Central memory CD8-positive, alpha-beta T cell (primary cell): ENCODE data around the gene UBALD1.

ENCODE experiments used
- ATAC-seq: fragments of 150-1000 bp; cut with Tn5 transposase; replicated peaks from 2 replicates; pipeline ENCODE4 v1.10.0; 2022; ENCODE audit warnings: mild to moderate bottlenecking, moderate FRiP score, moderate number of reproducible peaks; ENCODE audit not compliant: poor library complexity, severe bottlenecking; ENCODE audit errors: extremely low read depth
- DNase-seq, 2 donors: peaks; one replicate each; pipeline ENCODE4 v3.0.0; 2021; ENCODE audit warnings: low spot score in 2 of 2
- H3K27ac Mint-ChIP-seq: one replicate; pipeline ENCODE4 v1.8.0; 2022; ENCODE audit warnings: low read depth, mild to moderate bottlenecking, moderate library complexity, mixed read lengths
- H3K27me3 Mint-ChIP-seq: one replicate; pipeline ENCODE4 v1.8.0; 2022; ENCODE audit warnings: mixed read lengths
- H3K36me3 Mint-ChIP-seq: one replicate; pipeline ENCODE4 v1.8.0; 2022; ENCODE audit warnings: mild to moderate bottlenecking, moderate library complexity, mixed read lengths; ENCODE audit not compliant: insufficient read depth
- H3K4me1 Mint-ChIP-seq: one replicate; pipeline ENCODE4 v1.8.0; 2022; ENCODE audit warnings: mixed read lengths
- H3K4me3 Mint-ChIP-seq: one replicate; pipeline ENCODE4 v1.8.0; 2022; ENCODE audit warnings: mild to moderate bottlenecking, moderate library complexity, mixed read lengths
- H3K9me3 Mint-ChIP-seq: one replicate; pipeline ENCODE4 v1.8.0; 2022; ENCODE audit warnings: mixed read lengths

Gene UBALD1

GRCh38 chr16:4609200-4610010 lies 5.3 kb downstream of the UBALD1 start:
- Mint-ChIP-seq H3K9me3 (no peaks in the 10 kb centered on the region), H3K36me3 (peaks cover 11% of the 10 kb centered on the region), H3K4me3 (no peak overlapping the region), H3K27ac (no peak overlapping the region), H3K27me3 (no peaks in the 10 kb centered on the region), H3K4me1 (no peaks in the 10 kb centered on the region)
- no peak for DNase-seq
- ATAC-seq, result no peak

- Mint-ChIP-seq H3K36me3 (peaks cover 11% of the 10 kb centered on the region), H3K27ac (no peak overlapping the region), H3K27me3 (no peaks in the 10 kb centered on the region), H3K4me3 (no peak overlapping the region), H3K9me3 (no peaks in the 10 kb centered on the region), H3K4me1 (no peaks in the 10 kb centered on the region)
- ATAC-seq, result no peak
- DNase-seq, result no peak
Observed at GRCh38 chr16:4608704-4608980, 6.0 kb downstream of the UBALD1 start.

GRCh38 chr16:4607841-4608703 lies 6.6 kb downstream of the UBALD1 start:
- ATAC-seq, result no peak
- H3K9me3 Mint-ChIP-seq, result no peaks in the 10 kb centered on the region
- H3K27ac Mint-ChIP-seq, result no peak overlapping the region
- no peaks in the 10 kb centered on the region for H3K4me1 Mint-ChIP-seq
- H3K27me3 Mint-ChIP-seq, result no peaks in the 10 kb centered on the region
- peaks cover 12% of the 10 kb centered on the region for H3K36me3 Mint-ChIP-seq
- no peak for DNase-seq
- no peak overlapping the region for H3K4me3 Mint-ChIP-seq

GRCh38 chr16:4606354-4606753 lies 8.3 kb downstream of the UBALD1 start:
- ATAC-seq, result no peak

GRCh38 chr16:4604401-4604800 lies 10.3 kb downstream of the UBALD1 start:
- no peak overlapping the region for H3K27ac Mint-ChIP-seq
- no peak overlapping the region for H3K4me3 Mint-ChIP-seq
- DNase-seq, result no peak
- ATAC-seq, result no peak
- peaks cover 11% of the 10 kb centered on the region for H3K36me3 Mint-ChIP-seq
- H3K9me3 Mint-ChIP-seq, result no peaks in the 10 kb centered on the region
- peaks cover 10% of the 10 kb centered on the region for H3K27me3 Mint-ChIP-seq
- no peaks in the 10 kb centered on the region for H3K4me1 Mint-ChIP-seq

More at GRCh38 chr16:4606354-4606753, 8.3 kb downstream of the UBALD1 start:
- H3K36me3 Mint-ChIP-seq, result peaks cover 11% of the 10 kb centered on the region
- H3K27ac Mint-ChIP-seq, result no peak overlapping the region
- no peaks in the 10 kb centered on the region for H3K4me1 Mint-ChIP-seq
- no peak overlapping the region for H3K4me3 Mint-ChIP-seq
- no peak for DNase-seq
- no peaks in the 10 kb centered on the region for H3K9me3 Mint-ChIP-seq
- peaks cover 6% of the 10 kb centered on the region for H3K27me3 Mint-ChIP-seq

- DNase-seq (no peak), ATAC-seq (no peak)
- peaks cover 9% of the 10 kb centered on the region for H3K36me3 Mint-ChIP-seq
- H3K4me3 Mint-ChIP-seq, result no peak overlapping the region
- peaks cover 10% of the 10 kb centered on the region for H3K27me3 Mint-ChIP-seq
- no peaks in the 10 kb centered on the region for H3K4me1 Mint-ChIP-seq
- H3K27ac Mint-ChIP-seq, result no peak overlapping the region
- H3K9me3 Mint-ChIP-seq, result no peaks in the 10 kb centered on the region
Observed at GRCh38 chr16:4603624-4604170, 11.0 kb downstream of the UBALD1 start.

GRCh38 chr16:4602331-4602730 lies 12.4 kb downstream of the UBALD1 start:
- Mint-ChIP-seq H3K9me3 (no peaks in the 10 kb centered on the region), H3K4me1 (no peaks in the 10 kb centered on the region), H3K36me3 (peaks cover 5% of the 10 kb centered on the region), H3K27me3 (peaks cover 10% of the 10 kb centered on the region), H3K27ac (no peak overlapping the region), H3K4me3 (no peak overlapping the region)
- DNase-seq (no peak), ATAC-seq (no peak)

- Mint-ChIP-seq H3K4me3 (no peak overlapping the region), H3K9me3 (no peaks in the 10 kb centered on the region), H3K36me3 (peaks cover 2% of the 10 kb centered on the region), H3K4me1 (no peaks in the 10 kb centered on the region), H3K27me3 (peaks cover 14% of the 10 kb centered on the region), H3K27ac (no peak overlapping the region)
- ATAC-seq, result no peak
- no peak for DNase-seq
Observed at GRCh38 chr16:4601864-4602186, 12.9 kb downstream of the UBALD1 start.

GRCh38 chr16:4601036-4601863 lies 13.4 kb downstream of the UBALD1 start:
- ATAC-seq (no peak), DNase-seq (no peak)
- Mint-ChIP-seq H3K27me3 (peaks cover 16% of the 10 kb centered on the region), H3K27ac (no peak overlapping the region), H3K9me3 (no peaks in the 10 kb centered on the region), H3K4me1 (no peaks in the 10 kb centered on the region), H3K36me3 (peaks cover 2% of the 10 kb centered on the region), H3K4me3 (no peak overlapping the region)

GRCh38 chr16:4599545-4599944 lies 15.1 kb downstream of the UBALD1 start:
- H3K4me3 Mint-ChIP-seq, result no peak overlapping the region
- ATAC-seq (no peak), DNase-seq (no peak)
- no peaks in the 10 kb centered on the region for H3K4me1 Mint-ChIP-seq
- no peak overlapping the region for H3K27ac Mint-ChIP-seq
- peaks cover 24% of the 10 kb centered on the region for H3K27me3 Mint-ChIP-seq
- peaks cover 2% of the 10 kb centered on the region for H3K36me3 Mint-ChIP-seq
- H3K9me3 Mint-ChIP-seq, result no peaks in the 10 kb centered on the region

- Mint-ChIP-seq H3K36me3 (peaks cover 2% of the 10 kb centered on the region), H3K9me3 (no peaks in the 10 kb centered on the region), H3K27me3 (peaks cover 25% of the 10 kb centered on the region), H3K27ac (no peak overlapping the region), H3K4me1 (no peaks in the 10 kb centered on the region), H3K4me3 (no peak overlapping the region)
- ATAC-seq (no peak), DNase-seq (no peak)
Observed at GRCh38 chr16:4599037-4599436, 15.7 kb downstream of the UBALD1 start.

- no peak for ATAC-seq
- Mint-ChIP-seq H3K4me3 (no peak overlapping the region), H3K4me1 (no peaks in the 10 kb centered on the region), H3K27me3 (peaks cover 25% of the 10 kb centered on the region), H3K27ac (no peak overlapping the region), H3K36me3 (no peaks in the 10 kb centered on the region), H3K9me3 (no peaks in the 10 kb centered on the region)
- DNase-seq, result no peak
Observed at GRCh38 chr16:4597174-4597573, 17.5 kb downstream of the UBALD1 start.
